ENCODE measurements around the gene TBC1D10B.
"Not testable (repeated sequence)": the region's sequence is repeated elsewhere in the genome, so short reads cannot be mapped to it uniquely, and the experiment has no call there.

GRCh38 chr16:30343491-30343820 is 26.8 kb downstream of the TBC1D10B start:
- TF ChIP-seq POLR2A, POLR2AphosphoS5, CTCF (IDR thresholded peaks at IDR 0.05): not testable (repeated sequence)
